ENCODE measurements around the gene SUPT3H.

Gene SUPT3H

GRCh38 chr6:44820759-44821158, 557.0 kb downstream of the SUPT3H start:
- no peak for DNase-seq

GRCh38 chr6:44820321-44820720, 557.4 kb downstream of the SUPT3H start:
- DNase-seq = no peak

GRCh38 chr6:44811456-44811855, 566.3 kb downstream of the SUPT3H start:
- no peak for DNase-seq

GRCh38 chr6:44809258-44809657, 568.5 kb downstream of the SUPT3H start:
- DNase-seq = no peak

- DNase-seq = no peak
Measured at GRCh38 chr6:44808148-44808547, 569.6 kb downstream of the SUPT3H start.

GRCh38 chr6:44806656-44807055, 571.1 kb downstream of the SUPT3H start:
- no peak for DNase-seq

GRCh38 chr6:44805238-44805846, 572.4 kb downstream of the SUPT3H start:
- DNase-seq = no peak

- DNase-seq = no peak
Measured at GRCh38 chr6:44804546-44805159, 573.1 kb downstream of the SUPT3H start.

- no peak for DNase-seq
Measured at GRCh38 chr6:44804016-44804415, 573.7 kb downstream of the SUPT3H start.

- DNase-seq = no peak
Measured at GRCh38 chr6:44800784-44801592, 576.7 kb downstream of the SUPT3H start.

GRCh38 chr6:44800171-44800783, 577.5 kb downstream of the SUPT3H start:
- no peak for DNase-seq

- no peak for DNase-seq
Measured at GRCh38 chr6:44797746-44798145, 580.0 kb downstream of the SUPT3H start.

GRCh38 chr6:44795326-44795725, 582.4 kb downstream of the SUPT3H start:
- DNase-seq = no peak

GRCh38 chr6:44789806-44790205, 587.9 kb downstream of the SUPT3H start:
- DNase-seq = no peak

GRCh38 chr6:44789061-44789460, 588.7 kb downstream of the SUPT3H start:
- DNase-seq = no peak

- DNase-seq = no peak
Measured at GRCh38 chr6:44788387-44788981, 589.2 kb downstream of the SUPT3H start.

GRCh38 chr6:44787254-44787834, 590.4 kb downstream of the SUPT3H start:
- no peak for DNase-seq

- DNase-seq = no peak
Measured at GRCh38 chr6:44785130-44785529, 592.6 kb downstream of the SUPT3H start.

- no peak for DNase-seq
Measured at GRCh38 chr6:44784195-44784594, 593.5 kb downstream of the SUPT3H start.

- DNase-seq = no peak
Measured at GRCh38 chr6:44782892-44783291, 594.8 kb downstream of the SUPT3H start.

- no peak for DNase-seq
Measured at GRCh38 chr6:44781912-44782597, 595.7 kb downstream of the SUPT3H start.

- DNase-seq = no peak
Measured at GRCh38 chr6:44780161-44780560, 597.6 kb downstream of the SUPT3H start.
